ENCODE results near the gene PIN1.
"Not testable (repeated sequence)": the region's sequence is repeated elsewhere in the genome, so short reads cannot be mapped to it uniquely, and the experiment has no call there.

The PIN1 gene

DNA sequence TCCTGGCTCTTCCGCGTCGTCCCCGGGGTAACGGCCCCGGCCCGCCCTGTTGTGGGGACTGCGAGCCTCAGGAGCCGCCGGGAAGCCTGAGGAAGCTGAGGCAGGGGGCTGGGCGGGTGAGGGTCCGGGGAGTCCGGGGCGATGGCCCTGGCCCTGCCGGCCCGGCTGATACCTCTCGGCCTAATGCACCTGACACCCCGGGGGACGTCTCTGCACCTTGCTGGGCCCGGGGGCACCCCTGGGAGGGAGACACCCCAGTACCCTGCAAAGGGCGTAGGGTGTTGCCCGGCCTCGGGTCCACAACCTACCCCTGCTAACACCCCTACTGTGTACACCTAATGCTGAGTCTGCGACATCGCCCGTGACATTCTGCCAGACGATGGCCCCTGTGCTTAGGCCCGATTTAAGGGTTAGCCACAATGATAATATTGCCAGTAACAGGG, 410 bp downstream of the PIN1 start:
- TF ChIP-seq ZNF274 (IDR thresholded peaks at IDR 0.05; ENCODE audit: low read depth, low read length): no peak
- peak overlapping the region; percentile 93 for H3K4me3 ChIP-seq (ENCODE audit: low read length)

DNA sequence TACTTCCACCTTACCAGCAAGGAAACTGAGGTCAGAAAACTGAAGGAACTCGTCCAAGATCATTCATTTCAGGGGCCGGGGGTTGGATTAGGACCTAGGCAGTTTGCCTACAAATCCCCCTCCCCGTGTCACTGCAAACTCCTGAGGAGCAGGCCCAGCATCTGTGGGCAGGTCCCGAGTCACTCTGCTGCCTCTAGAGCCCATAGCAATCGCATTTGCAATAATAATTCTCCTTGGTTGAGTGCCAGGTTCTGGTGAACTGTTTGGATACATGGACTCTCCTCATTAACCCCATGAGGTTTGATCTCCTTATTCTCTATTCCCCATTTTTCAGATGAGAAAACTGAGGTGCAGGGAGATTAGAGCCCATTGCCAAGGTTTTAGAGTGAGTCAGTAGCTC, 903 bp downstream of the PIN1 start:
- H3K4me3 ChIP-seq (ENCODE audit: low read length): peak overlapping the region; percentile 93
- TF ChIP-seq ZNF274 (IDR thresholded peaks at IDR 0.05; ENCODE audit: low read depth, low read length): no peak

DNA sequence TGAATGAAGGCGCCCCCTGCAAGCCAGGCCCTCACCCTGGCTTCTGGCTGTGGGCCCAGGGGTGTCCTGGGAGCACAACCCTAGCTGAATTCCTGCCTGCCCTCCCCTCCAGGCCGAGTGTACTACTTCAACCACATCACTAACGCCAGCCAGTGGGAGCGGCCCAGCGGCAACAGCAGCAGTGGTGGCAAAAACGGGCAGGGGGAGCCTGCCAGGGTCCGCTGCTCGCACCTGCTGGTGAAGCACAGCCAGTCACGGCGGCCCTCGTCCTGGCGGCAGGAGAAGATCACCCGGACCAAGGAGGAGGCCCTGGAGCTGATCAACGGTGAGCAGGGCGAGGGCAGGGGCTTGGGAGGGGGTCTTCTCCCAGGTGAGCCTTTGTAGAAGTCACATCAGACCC, 3.2 kb downstream of the PIN1 start:
- no peak overlapping the region for H3K4me3 ChIP-seq (ENCODE audit: low read length)
- no peak for TF ChIP-seq ZNF274 (IDR thresholded peaks at IDR 0.05; ENCODE audit: low read depth, low read length)

DNA sequence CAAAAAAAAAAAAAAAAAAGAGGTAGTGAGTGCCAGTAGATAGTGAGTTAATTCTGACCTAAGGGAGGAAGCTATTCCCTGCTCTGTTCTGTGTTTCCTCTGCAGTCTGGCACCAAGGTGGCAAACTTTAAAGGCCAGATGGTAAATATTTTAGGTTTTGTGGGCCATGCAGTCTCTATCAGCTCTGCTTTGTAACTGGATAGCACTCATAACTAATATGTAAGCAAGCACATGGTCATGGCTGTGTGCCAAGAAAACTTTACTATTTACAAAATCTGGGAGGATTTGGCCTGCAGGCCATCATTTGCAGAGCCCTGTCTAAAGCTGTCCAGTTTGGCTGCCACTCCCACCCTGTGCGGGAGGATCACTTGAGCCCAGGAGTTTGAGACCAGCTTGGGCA, 4.3 kb downstream of the PIN1 start:
- TF ChIP-seq ZNF274 (IDR thresholded peaks at IDR 0.05; ENCODE audit: low read depth, low read length): no peak
- H3K4me3 ChIP-seq (ENCODE audit: low read length): no peak overlapping the region

DNA sequence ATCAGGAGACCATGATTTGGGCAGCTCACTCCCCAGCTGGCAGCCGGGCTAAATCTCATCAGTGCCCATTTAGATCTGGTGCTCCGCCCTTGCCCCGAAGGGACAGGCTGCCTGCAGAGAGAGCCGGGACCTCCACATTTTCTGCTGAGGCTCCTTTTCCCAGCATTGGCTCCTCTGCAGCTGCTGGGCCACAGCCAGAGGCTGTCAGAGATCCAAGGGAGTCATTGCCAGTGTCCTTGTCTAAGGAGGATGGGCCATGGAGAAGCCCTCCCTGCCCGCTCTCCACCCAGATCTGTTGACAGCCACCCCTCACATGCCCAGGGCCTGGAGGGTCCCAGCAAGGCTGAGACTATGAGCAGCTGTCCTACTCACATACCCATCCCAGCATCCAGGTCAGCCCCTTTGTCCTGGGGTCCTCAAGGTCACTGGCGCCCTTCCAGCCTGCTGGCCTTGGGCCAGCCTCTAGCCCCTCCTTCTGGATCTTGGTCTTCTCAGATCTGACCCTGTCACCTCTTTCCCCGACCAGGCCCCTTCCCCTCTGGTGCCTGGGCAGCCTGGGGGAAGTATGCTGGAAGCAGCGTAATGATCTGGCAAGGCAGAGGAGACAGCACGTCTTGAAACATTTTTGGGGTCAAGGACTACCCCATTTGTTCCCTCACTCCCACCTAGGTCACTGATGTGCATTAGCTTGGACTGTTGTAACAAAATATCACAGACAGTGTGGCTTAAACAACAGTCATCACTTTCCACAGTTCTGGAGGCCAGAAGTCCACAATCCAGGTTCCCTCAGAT, 7.9 kb downstream of the PIN1 start:
- no peak overlapping the region for H3K4me3 ChIP-seq (ENCODE audit: low read length)
- TF ChIP-seq ZNF274 (IDR thresholded peaks at IDR 0.05; ENCODE audit: low read depth, low read length): no peak

DNA sequence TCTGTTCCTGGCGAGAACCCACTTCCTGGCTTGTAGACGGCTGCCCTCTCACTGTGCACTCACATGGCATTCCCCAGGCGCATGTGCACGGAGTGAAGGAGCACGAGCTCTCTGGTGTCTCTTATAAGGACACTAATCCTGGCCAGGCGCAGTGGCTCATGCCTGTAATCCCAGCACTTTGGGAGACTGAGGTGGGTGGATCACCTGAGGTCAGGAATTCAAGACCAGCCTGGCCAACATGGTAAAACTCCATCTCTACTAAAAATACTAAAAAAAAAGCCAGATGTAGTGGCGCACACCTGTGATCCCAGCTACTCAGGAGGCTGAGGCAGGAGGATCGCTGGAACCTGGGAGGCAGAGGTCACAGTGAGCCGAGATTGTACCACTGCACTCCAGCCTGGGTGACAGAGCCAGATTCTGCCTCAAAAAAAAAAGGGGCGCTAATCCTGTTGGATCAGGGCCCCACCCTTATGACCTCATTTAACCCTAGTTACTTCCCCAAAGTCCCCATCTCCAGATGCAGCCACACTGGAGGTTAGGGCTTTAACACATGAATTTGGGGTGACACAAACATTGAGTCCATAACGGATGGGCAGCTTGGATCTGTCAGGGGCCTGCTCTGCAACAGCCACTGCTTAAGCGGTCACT, 8.6 kb downstream of the PIN1 start:
- not testable (repeated sequence) for H3K4me3 ChIP-seq (ENCODE audit: low read length)

DNA sequence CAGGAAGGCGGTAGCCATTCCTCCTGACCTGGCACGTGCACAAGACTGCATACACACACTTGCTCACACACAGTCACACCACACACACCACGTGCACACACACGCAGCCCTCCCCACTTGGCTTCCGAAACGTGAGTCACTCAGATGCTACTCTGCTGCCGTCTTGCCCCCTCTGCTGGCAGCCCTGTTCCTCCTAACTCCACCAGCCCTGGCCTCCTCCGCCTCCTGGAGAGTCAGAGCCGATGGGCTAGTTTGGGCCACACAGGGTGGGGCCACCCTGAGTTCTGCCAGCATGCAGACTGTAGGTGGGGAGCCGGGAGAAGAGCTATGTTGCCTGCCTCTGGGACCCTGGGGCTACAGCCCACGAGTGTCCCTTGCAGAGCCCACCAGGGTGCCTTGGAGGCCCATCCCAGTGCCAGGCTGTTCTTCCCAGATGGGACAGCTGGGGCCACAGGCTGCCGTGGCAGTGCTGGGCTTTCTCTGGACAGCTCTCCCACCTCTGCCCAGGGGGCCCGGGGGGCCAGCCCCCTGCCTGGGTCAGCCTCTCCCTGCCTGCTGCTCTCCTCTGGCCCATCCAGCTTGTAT, 12.1 kb downstream of the PIN1 start:
- TF ChIP-seq ZNF274 (IDR thresholded peaks at IDR 0.05; ENCODE audit: low read depth, low read length): no peak
- no peak overlapping the region for H3K4me3 ChIP-seq (ENCODE audit: low read length)

DNA sequence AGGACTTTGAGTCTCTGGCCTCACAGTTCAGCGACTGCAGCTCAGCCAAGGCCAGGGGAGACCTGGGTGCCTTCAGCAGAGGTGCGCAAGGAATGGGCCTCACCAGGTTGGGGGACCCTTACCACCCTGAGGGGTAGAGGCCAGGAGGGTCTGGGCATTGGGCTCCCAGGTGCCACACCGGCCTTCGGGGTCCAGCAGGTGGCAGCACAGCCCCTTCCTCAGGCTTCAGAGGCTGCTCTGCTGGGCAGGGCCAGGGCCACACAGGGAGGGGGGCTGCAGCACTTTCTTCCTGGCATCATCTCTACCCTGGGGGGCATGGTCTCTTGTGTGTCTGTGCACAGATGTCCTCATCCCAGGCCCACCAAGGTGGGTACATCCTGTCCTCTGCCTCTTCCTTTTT, 12.9 kb downstream of the PIN1 start:
- H3K4me3 ChIP-seq (ENCODE audit: low read length): no peak overlapping the region
- TF ChIP-seq ZNF274 (IDR thresholded peaks at IDR 0.05; ENCODE audit: low read depth, low read length): no peak

DNA sequence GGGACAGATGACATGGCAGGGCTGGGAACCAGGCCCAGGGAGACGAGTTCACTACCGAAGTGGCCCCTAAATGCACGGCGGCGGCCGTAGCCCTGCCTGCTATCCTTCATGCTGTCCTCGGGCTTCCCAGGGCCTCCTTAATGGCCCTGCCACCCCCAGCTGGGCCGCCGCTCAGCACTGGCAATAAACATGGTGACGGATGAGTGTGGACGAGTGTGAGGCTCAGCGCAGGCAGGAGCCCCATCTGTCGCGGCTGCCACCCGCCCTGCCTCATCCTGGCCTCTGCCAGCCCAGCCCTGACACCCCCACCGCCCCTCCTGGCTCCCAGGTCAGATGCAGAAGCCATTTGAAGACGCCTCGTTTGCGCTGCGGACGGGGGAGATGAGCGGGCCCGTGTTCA, 13.6 kb downstream of the PIN1 start:
- no peak for TF ChIP-seq ZNF274 (IDR thresholded peaks at IDR 0.05; ENCODE audit: low read depth, low read length)
- H3K4me3 ChIP-seq (ENCODE audit: low read length): no peak overlapping the region

DNA sequence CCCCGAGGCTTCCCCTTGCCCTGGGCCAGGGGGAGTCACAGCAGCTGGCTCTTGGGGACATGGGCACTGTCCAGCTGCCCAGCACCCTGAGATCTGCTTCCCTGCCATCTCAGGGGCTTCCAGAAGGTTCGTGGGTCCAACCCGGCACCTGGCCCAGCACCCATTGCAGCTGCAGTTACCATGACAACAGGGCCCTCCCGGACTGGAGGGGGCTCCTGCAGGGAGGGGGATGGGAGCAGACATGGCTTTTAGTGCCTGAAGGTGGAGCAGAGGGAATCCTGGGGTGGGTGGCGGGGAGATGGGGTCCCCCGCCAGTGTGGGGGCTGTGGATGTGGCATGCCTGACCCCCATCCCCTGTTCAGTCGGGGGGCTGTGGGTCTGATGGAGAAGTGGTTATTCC, 14.7 kb downstream of the PIN1 start:
- TF ChIP-seq ZNF274 (IDR thresholded peaks at IDR 0.05; ENCODE audit: low read depth, low read length): no peak
- no peak overlapping the region for H3K4me3 ChIP-seq (ENCODE audit: low read length)

DNA sequence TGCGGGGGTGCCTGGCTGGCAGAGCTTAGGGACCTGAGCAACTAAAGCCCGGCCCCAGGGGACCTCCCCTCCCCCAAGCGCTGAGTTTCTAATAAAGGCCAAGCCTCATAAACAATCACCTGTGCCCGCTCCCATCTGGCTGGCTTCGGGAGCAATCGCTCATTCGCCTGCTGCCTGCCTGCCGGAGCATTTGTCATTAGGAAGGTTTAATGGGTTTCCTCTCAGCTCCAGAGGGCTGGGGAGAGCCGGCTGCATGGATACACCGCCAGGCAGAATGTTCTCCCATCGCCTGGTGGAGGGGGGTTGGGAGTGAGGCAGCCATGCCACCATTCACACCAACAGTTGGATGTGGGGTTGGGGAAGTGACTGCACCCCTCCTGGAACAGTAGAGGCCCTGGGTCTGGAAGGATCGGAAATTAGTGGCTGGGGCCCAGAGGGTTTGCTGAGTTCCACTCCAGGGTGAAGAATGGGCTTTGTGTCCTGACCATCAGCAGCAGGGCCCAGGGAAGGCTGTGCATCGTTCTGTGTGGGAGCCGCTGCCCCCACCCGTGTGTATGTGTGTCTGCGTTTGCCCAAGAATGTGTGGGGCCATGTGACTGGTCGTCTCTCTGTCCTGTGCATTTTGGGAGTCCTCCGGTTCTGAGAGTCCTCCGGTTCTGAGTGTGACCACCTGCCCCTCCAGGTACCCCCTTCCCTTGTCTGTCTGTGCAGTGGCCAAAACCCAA, 15.3 kb downstream of the PIN1 start:
- TF ChIP-seq ZNF274 (IDR thresholded peaks at IDR 0.05; ENCODE audit: low read depth, low read length): no peak
- no peak overlapping the region for H3K4me3 ChIP-seq (ENCODE audit: low read length)

DNA sequence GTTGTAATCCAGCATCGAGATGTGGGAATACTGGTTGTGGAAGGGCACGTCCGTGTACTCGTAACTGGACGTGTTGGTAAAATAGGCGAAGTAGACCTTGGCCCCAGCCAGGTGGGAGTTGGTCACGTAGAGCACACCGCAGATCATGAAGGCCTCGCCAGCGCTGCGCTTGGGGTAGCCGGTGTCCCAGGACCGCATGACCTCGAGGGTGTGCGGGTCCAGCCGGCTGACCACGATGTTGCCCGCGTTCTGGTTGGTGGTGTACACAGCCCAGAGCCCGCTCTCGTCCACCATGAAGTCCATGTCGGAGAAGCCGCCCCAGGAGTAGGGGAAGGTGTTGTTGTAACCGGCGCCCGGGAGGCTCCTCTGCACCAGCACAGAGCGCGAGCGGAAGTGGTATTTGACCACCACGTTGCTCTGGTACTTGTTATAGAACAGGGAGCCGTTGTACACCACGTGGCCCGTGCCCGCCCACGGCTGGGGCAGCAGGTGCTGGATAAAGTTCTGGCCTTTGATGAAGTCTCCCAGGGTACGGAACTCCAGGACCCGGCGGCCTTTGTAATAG, 19.2 kb downstream of the PIN1 start:
- TF ChIP-seq ZNF274 (IDR thresholded peaks at IDR 0.05; ENCODE audit: low read depth, low read length): no peak
- H3K4me3 ChIP-seq (ENCODE audit: low read length): no peak overlapping the region

DNA sequence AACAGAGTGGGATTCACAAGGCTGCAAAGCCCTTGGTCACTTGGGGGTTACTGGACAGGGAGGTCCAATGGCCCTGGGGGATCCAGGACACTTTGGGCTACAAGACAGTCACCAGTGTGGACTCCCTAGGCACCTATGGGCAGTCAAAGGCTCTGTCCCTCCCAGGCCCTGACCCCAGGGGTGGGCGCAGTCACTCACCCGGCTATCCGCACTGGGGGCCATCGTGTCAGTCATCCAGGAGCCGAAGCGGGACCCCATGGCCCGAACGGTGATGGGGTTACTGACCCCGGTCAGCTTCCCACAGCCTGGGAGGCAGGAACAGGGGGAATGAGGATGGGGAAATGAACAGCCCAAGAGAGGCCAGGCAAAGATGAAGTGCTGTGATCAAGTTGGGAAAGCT, 21.5 kb downstream of the PIN1 start:
- no peak for TF ChIP-seq ZNF274 (IDR thresholded peaks at IDR 0.05; ENCODE audit: low read depth, low read length)
- no peak overlapping the region for H3K4me3 ChIP-seq (ENCODE audit: low read length)

DNA sequence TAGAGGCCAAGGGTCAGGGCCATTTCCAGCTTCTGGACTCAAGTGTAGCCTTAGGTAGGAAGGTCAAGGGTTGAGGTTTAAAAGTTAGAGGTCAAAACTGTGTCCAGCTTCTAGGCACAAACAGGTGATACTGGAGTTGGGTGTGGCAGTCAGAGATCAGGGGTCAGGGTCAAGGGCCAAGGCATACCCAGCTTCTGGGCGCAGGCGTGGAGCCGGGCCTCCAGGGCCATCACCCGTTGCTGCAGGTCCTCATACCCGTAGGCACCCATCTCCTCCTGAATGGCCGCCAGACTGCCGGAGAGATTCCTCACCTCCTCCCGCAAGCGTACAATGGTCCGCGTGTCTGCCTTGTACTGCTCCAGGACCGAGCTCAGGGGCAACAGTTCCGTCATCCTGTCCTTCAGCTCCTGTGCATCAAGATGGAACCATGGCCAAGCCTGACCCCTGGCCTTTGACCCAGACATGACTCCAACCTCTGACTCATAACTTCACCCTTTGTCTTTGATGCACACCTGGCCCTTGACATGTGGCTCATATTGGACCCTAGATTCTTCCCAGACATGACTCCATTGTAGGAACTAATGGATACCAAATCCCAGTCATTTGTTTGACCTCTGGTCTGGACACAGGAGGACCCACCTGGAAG, 22.1 kb downstream of the PIN1 start:
- no peak overlapping the region for H3K4me3 ChIP-seq (ENCODE audit: low read length)
- TF ChIP-seq ZNF274 (IDR thresholded peaks at IDR 0.05; ENCODE audit: low read depth, low read length): no peak

Data from GM08714 (cell line).